DOHH2 (cell line): ENCODE measurements around the gene CAPRIN2.
A peak's percentile ranks its signal among the peaks of the same experiment; 100 is the strongest.

Experiments used
- H3F3A ChIP-seq: fragments of 200-600 bp; sonication (generic), shearing (Covaris generic); 2 replicates; pipeline ENCODE4 v1.6.0; 2016; ENCODE audit warnings: antibody characterized with exemption, mild to moderate bottlenecking; ENCODE audit not compliant: control insufficient read depth, insufficient read depth
- H3K27ac ChIP-seq: fragments of 200-600 bp; sonication (generic); 2 replicates; pipeline ENCODE4 v1.5.1; 2014; ENCODE audit warnings: low read depth, mild to moderate bottlenecking, low read length, moderate library complexity
- H3K27me3 ChIP-seq: fragments of 200-600 bp; sonication (generic); 2 replicates; pipeline ENCODE4 v1.6.1; 2014; ENCODE audit warnings: mild to moderate bottlenecking, low read length, mixed read lengths; ENCODE audit not compliant: control insufficient read depth
- H3K36me3 ChIP-seq: fragments of 200-600 bp; sonication (generic); 2 replicates; pipeline ENCODE4 v1.6.1; 2014; ENCODE audit warnings: mild to moderate bottlenecking, low read length, moderate library complexity, mixed read lengths; ENCODE audit not compliant: control insufficient read depth
- H3K4me1 ChIP-seq: fragments of 200-600 bp; sonication (generic); 2 replicates; pipeline ENCODE4 v1.6.1; 2014; ENCODE audit warnings: mild to moderate bottlenecking, low read length, mixed read lengths; ENCODE audit not compliant: control insufficient read depth
- H3K4me2 ChIP-seq: fragments of 200-600 bp; sonication (generic); 2 replicates; pipeline ENCODE4 v1.6.0; 2014; ENCODE audit warnings: mild to moderate bottlenecking, low read length, moderate library complexity
- H3K4me3 ChIP-seq: fragments of 200-600 bp; sonication (generic); 2 replicates; pipeline ENCODE4 v1.5.1; 2014; ENCODE audit warnings: mild to moderate bottlenecking, low read length, mixed read lengths
- H3K79me2 ChIP-seq: fragments of 200-600 bp; sonication (generic); 2 replicates; pipeline ENCODE4 v1.6.1; 2014; ENCODE audit warnings: mild to moderate bottlenecking, low read length, mixed read lengths; ENCODE audit not compliant: control insufficient read depth
- H3K9me2 ChIP-seq: fragments of 200-600 bp; sonication (generic); replicated peaks from 2 replicates; pipeline ENCODE4 v1.6.1; 2014; ENCODE audit warnings: mild to moderate bottlenecking, low read length, mixed read lengths; ENCODE audit not compliant: control insufficient read depth
- H3K9me3 ChIP-seq: fragments of 200-600 bp; sonication (generic); 2 replicates; pipeline ENCODE4 v1.6.1; 2014; ENCODE audit warnings: antibody characterized with exemption, low read length, mixed read lengths; ENCODE audit not compliant: control insufficient read depth, insufficient read depth
- H4K20me1 ChIP-seq: fragments of 200-600 bp; sonication (generic); 2 replicates; pipeline ENCODE4 v1.6.0; 2014; ENCODE audit warnings: low read depth, mild to moderate bottlenecking, antibody characterized with exemption, low read length, moderate library complexity; ENCODE audit not compliant: control insufficient read depth, insufficient read depth
- EZH2phosphoT487 ChIP-seq: fragments of 200-600 bp; sonication (generic); IDR thresholded peaks from 2 replicates; pipeline ENCODE4 v1.6.1; 2017; ENCODE audit warnings: borderline replicate concordance, mild to moderate bottlenecking, antibody characterized with exemption, low read length, moderate library complexity, mixed read lengths
- TF ChIP-seq, protein P1 (sequence below): fragments of 200-600 bp; sonication (generic); IDR thresholded peaks from one replicate; pipeline ENCODE4 v1.5.1; 2014; ENCODE audit warnings: antibody characterized with exemption, mild to moderate bottlenecking, low read depth, low read length; ENCODE audit not compliant: poor library complexity, severe bottlenecking

Gene CAPRIN2

GRCh38 chr12:30696486-30696885 lies 58.3 kb downstream of the CAPRIN2 start:
- Histone ChIP-seq H3K9me3 (no peaks in the 10 kb centered on the region), H3F3A (no peaks in the 10 kb centered on the region), H3K9me2 (no peaks in the 10 kb centered on the region), H3K79me2 (peaks cover 42% of the 10 kb centered on the region), H3K4me2 (peak overlapping the region; percentile 79), H3K36me3 (peaks cover 3% of the 10 kb centered on the region; the same call in 1 of the 2 replicates), H3K4me1 (peaks cover 20% of the 10 kb centered on the region), H4K20me1 (peaks cover 12% of the 10 kb centered on the region; the same call in 1 of the 2 replicates), H3K27me3 (no peaks in the 10 kb centered on the region), H3K4me3 (peak overlapping the region; percentile 89), H3K27ac (no peak overlapping the region)
- no peak for TF ChIP-seq EZH2phosphoT487
- TF ChIP-seq, protein P1, sequence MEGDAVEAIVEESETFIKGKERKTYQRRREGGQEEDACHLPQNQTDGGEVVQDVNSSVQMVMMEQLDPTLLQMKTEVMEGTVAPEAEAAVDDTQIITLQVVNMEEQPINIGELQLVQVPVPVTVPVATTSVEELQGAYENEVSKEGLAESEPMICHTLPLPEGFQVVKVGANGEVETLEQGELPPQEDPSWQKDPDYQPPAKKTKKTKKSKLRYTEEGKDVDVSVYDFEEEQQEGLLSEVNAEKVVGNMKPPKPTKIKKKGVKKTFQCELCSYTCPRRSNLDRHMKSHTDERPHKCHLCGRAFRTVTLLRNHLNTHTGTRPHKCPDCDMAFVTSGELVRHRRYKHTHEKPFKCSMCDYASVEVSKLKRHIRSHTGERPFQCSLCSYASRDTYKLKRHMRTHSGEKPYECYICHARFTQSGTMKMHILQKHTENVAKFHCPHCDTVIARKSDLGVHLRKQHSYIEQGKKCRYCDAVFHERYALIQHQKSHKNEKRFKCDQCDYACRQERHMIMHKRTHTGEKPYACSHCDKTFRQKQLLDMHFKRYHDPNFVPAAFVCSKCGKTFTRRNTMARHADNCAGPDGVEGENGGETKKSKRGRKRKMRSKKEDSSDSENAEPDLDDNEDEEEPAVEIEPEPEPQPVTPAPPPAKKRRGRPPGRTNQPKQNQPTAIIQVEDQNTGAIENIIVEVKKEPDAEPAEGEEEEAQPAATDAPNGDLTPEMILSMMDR = no peak

GRCh38 chr12:30696103-30696408 lies 58.7 kb downstream of the CAPRIN2 start:
- peaks cover 46% of the 10 kb centered on the region for H3K79me2 ChIP-seq
- no peak for TF ChIP-seq EZH2phosphoT487
- TF ChIP-seq, protein P1 = no peak
- peak overlapping the region; percentile 79 for H3K4me2 ChIP-seq
- no peaks in the 10 kb centered on the region for H3F3A ChIP-seq
- H4K20me1 ChIP-seq = peaks cover 12% of the 10 kb centered on the region
- no peaks in the 10 kb centered on the region for H3K9me2 ChIP-seq
- H3K27ac ChIP-seq = peak overlapping the region; percentile 28
- H3K4me1 ChIP-seq = peaks cover 20% of the 10 kb centered on the region
- peaks cover 3% of the 10 kb centered on the region; the same call in 1 of the 2 replicates for H3K36me3 ChIP-seq
- H3K27me3 ChIP-seq = no peaks in the 10 kb centered on the region
- peak overlapping the region; percentile 89 for H3K4me3 ChIP-seq
- no peaks in the 10 kb centered on the region for H3K9me3 ChIP-seq

DNA sequence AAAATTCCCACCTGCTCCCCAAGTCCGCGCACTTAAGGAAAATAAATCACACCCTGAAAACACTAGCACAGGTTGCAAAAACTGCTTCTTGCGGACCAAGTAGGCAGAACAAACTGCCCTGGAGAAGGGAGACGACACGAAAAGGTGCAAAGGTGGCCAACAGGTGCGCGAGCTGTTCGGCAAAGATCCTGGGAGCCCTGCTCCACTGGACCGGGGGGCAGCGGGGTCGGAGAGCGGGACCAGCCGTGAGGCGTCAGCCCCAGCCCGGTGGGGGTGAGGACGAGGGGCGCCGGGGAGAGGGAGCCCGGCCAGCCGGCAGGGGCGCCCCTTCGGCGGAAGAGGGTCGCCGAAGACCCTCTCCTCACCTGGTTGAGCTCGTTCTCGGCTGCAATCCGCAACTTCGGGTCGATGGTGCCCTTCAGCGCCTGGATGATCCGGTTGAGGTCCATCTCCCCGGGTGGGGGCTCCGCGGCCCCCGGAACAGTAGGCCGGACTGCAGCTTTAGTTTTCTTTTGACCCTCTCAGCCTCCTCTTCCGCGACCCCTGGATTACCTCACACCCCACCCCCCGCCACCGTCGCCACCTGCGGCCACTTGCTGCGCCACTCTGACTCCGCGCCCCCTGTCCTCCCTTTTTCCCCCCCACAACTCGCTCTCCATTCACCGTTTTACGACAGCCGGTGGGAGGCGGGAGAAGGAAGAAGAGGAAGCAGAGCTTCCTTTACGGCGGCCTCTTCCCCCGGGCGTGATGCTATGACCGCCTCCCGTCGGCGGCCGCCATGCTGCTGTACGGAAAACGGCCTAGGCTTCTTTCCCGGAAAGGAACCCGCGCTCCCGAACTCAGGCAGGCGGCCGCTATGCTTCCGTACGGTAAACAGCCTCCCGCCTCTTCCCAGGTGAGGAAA lies 59.3 kb downstream of the CAPRIN2 start, which contains the start of gene IPO8:
Gene IPO8 (minus strand): TSS at position 671 of the 904 bp plus-strand sequence. CDS start 222 bp downstream, at position 449.
- Histone ChIP-seq H3K79me2 (peaks cover 50% of the 10 kb centered on the region), H3K9me2 (no peaks in the 10 kb centered on the region), H3K27ac (peak within 1 kb of the TSS; percentile 28), H3K4me1 (peaks cover 20% of the 10 kb centered on the region), H3K4me2 (peak within 1 kb of the TSS; percentile 79), H3K4me3 (peak within 1 kb of the TSS; percentile 89), H3F3A (no peaks in the 10 kb centered on the region), H3K9me3 (no peaks in the 10 kb centered on the region), H4K20me1 (peaks cover 12% of the 10 kb centered on the region), H3K36me3 (peaks cover 3% of the 10 kb centered on the region; the same call in 1 of the 2 replicates), H3K27me3 (no peaks in the 10 kb centered on the region)
- no peak for TF ChIP-seq EZH2phosphoT487
- TF ChIP-seq, protein P1 = peak; percentile 45
